Measurements from ENCODE around the gene SCAMP1. TPM values are rescaled to one million over a fixed set of nuclear protein-coding genes. Genes with fewer than 3 reads are reported as not detected.

Gene SCAMP1
- total RNA-seq, 1 donor from 2014 or later = 15.0 TPM

DNA sequence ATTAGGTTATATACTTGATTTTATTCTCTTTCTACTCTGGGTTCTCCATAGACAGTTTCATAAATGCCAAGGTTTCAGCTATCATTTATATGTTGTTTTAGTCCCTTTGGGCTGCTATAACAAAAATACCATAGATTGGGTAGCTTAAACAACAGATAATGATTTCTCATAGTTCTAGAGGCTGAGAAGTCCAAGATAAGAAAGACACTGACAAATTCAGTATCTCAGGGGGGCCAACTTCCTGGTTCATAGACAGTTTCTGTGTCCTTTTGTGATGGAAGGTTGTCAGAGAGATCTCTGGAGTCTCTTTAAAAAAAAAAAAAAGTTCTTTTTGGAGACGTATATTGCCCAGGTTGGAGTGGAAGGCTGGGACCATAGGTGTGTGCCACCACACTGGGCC is 113.3 kb downstream of the SCAMP1 start:
- DNase-seq (ENCODE audit: low spot score in 2 of 2) = no peak
- Histone ChIP-seq H3K27me3 (no peaks in the 10 kb centered on the region), H3K4me3 (no peak overlapping the region), H3K27ac (no peak overlapping the region), H3K4me1 (no peaks in the 10 kb centered on the region), H3K36me3 (no peaks in the 10 kb centered on the region), H3K9me3 (no peaks in the 10 kb centered on the region)
- intact Hi-C loops (cut with DNase I) = no loop called here
- TF ChIP-seq, protein P1, sequence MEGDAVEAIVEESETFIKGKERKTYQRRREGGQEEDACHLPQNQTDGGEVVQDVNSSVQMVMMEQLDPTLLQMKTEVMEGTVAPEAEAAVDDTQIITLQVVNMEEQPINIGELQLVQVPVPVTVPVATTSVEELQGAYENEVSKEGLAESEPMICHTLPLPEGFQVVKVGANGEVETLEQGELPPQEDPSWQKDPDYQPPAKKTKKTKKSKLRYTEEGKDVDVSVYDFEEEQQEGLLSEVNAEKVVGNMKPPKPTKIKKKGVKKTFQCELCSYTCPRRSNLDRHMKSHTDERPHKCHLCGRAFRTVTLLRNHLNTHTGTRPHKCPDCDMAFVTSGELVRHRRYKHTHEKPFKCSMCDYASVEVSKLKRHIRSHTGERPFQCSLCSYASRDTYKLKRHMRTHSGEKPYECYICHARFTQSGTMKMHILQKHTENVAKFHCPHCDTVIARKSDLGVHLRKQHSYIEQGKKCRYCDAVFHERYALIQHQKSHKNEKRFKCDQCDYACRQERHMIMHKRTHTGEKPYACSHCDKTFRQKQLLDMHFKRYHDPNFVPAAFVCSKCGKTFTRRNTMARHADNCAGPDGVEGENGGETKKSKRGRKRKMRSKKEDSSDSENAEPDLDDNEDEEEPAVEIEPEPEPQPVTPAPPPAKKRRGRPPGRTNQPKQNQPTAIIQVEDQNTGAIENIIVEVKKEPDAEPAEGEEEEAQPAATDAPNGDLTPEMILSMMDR (IDR thresholded peaks at IDR 0.05) = no peak

DNA sequence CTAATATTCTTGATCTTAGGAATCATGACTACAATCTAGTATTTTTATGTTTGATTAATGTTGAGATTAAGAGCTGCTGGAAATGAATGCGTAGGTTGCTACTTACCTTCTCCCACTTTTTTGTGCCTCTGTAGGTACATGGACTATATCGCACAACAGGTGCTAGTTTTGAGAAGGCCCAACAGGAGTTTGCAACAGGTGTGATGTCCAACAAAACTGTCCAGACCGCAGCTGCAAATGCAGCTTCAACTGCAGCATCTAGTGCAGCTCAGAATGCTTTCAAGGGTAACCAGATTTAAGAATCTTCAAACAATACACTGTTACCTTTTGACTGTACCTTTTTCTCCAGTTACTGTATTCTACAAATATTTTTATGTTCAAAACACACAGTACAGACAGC is 115.0 kb downstream of the SCAMP1 start:
- Histone ChIP-seq H3K4me3 (no peak overlapping the region), H3K27me3 (no peaks in the 10 kb centered on the region), H3K36me3 (no peaks in the 10 kb centered on the region), H3K27ac (no peak overlapping the region), H3K9me3 (no peaks in the 10 kb centered on the region), H3K4me1 (no peaks in the 10 kb centered on the region)
- intact Hi-C loops (cut with DNase I) = no loop called here
- TF ChIP-seq, protein P1 (IDR thresholded peaks at IDR 0.05) = no peak
- no peak for DNase-seq (ENCODE audit: low spot score in 2 of 2)

DNA sequence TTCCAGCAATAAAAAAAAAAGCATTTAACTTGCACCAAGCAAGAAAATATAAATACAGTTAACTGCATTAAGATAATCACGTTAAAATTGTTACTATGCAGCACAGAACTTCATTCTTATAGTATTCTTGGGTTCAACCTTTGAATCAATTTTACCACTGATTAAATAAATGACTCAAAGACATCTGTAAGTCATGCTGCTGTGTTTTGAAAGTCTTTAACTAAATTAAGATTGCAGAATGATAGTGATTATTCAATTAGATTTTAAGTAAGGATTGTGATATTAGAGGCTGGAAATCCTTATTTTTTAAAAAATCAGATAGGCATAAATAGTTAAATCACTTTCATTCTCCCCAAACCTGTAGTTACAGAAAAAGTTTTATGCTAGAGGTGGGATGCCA is 116.4 kb downstream of the SCAMP1 start:
- intact Hi-C loops (cut with DNase I) = no loop called here
- Histone ChIP-seq H3K4me3 (no peak overlapping the region), H3K27me3 (no peaks in the 10 kb centered on the region), H3K36me3 (no peaks in the 10 kb centered on the region), H3K27ac (no peak overlapping the region), H3K4me1 (no peaks in the 10 kb centered on the region), H3K9me3 (no peaks in the 10 kb centered on the region)
- TF ChIP-seq, protein P1 (IDR thresholded peaks at IDR 0.05) = no peak
- DNase-seq (ENCODE audit: low spot score in 2 of 2) = no peak

DNA sequence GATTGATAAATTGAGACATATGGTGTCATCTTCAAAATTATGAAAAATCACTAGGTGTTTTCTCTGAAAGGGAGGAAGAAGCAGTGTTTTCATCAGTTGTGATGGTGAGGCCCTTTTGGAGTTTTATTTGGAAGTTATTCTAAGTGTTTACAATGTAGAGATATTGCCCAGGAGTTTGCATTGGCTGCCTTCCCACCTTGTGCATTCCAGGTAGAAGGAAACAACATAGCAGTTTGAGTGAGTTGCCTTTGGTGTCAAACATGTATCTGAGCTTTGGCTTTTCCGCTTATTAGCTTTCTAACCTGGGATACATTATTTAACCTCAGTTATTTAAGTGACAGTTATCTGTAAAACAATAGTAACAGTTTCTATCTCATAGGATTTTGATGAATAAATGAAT is 122.5 kb downstream of the SCAMP1 start:
- H3K27ac ChIP-seq = no peak overlapping the region
- no peaks in the 10 kb centered on the region for H3K27me3 ChIP-seq
- peaks cover 0 to 11% of the 10 kb centered on the region in 2 donors for H3K4me1 ChIP-seq
- TF ChIP-seq, protein P1 (IDR thresholded peaks at IDR 0.05) = no peak
- H3K9me3 ChIP-seq = no peaks in the 10 kb centered on the region
- peaks cover 3 to 7% of the 10 kb centered on the region in 2 donors for H3K36me3 ChIP-seq
- intact Hi-C loops (cut with DNase I) = no loop called here
- no peak for DNase-seq (ENCODE audit: low spot score in 2 of 2)
- H3K4me3 ChIP-seq = no peak overlapping the region

DNA sequence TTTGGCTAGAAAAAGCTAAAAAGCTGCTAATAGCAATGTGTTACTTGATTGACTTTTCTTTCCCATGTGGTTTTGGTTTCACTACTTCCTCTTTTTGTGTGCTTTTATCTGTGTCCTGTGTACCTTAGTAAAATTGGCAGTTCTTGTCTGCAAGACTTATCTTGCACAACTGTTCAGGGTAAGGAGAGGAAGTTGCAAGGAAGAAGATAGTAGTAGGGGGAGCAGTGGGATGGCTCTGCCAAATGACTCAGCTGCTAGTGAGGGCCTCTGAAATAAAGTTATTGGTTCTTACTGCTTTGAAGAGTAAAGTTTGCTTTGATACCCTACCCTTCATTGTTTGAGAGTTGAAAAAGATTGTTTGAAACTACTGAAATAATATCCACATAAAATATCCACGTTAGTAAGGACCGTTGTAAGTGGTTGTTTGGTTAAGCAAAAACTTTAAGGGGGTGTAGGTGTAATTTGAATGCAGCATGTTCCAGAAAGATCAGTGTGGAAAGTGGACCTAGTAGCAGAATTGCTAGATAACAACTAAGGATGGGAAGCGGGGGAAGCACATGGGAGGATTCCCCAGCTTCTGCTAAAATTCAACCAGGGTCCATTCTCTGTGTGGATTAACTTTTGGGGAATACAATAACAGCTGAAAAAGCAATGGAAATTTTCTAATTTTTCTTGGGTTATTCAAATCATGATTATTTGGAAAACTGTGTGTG is 123.5 kb downstream of the SCAMP1 start:
- H3K4me3 ChIP-seq = no peak overlapping the region
- no peaks in the 10 kb centered on the region for H3K27me3 ChIP-seq
- H3K27ac ChIP-seq = no peak overlapping the region
- TF ChIP-seq, protein P1 (IDR thresholded peaks at IDR 0.05) = no peak
- peaks cover 8 to 17% of the 10 kb centered on the region in 2 donors for H3K36me3 ChIP-seq
- peaks cover 0 to 11% of the 10 kb centered on the region in 2 donors for H3K4me1 ChIP-seq
- H3K9me3 ChIP-seq = no peaks in the 10 kb centered on the region
- intact Hi-C loops (cut with DNase I) = no loop called here
- no peak for DNase-seq (ENCODE audit: low spot score in 2 of 2)

Data from ascending aorta (tissue), 2 donors.